ENCODE data around the gene TUBA4B. TPM values are rescaled to one million over a fixed set of nuclear protein-coding genes. Genes with fewer than 3 reads are reported as not detected.

TUBA4B gene
- polyA plus RNA-seq, 4 donors, result 0.06 to 0.67 TPM; not detected in 2

DNA sequence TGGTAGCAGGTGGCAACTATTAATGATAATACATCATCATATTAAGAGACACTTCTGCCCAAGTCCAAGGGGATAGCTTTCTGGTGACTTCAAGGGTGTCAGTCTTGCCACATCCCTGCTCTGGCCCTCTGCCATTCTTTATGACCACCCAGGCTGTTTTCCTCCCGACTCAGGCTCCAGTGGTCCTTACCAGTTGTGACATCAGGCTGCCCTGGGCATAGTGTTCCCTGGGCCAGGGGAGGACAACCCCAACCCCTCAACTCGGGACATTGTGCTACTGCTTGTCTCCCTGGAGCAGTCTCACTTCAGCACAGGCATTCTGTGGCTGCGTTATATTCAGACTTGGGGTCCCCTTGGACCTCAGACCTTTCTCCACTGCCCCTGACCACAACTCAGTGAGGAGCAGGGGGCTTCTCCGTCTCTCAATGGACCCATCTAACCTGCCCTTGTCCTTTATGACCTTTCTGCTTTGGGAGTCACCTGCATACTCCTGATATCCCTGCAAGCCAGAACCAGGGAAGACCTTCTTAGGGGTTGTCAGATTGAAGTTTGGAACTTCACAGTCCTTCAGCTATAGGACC, 39.0 kb downstream of the TUBA4B start:
- no peak overlapping the region for H3K27ac ChIP-seq (ENCODE audit: low read depth in 1 of 3, low read length in 2 of 3)
- H3K9me3 ChIP-seq (ENCODE audit: control insufficient read depth in 2 of 2, insufficient read depth in 1 of 2, low read depth in 1 of 2, low read length in 1 of 2), result no peaks in the 10 kb centered on the region
- DNase-seq (no peak), FAIRE-seq (no peak)
- peaks cover 0 to 6% (median 0%) of the 10 kb centered on the region in 3 donors for H3K4me1 ChIP-seq (ENCODE audit: control insufficient read depth in 3 of 3, insufficient read depth in 2 of 3, low read depth in 1 of 3, low read length in 2 of 3)
- peaks cover 0 to 6% (median 0%) of the 10 kb centered on the region in 3 donors for H3K27me3 ChIP-seq (ENCODE audit: control insufficient read depth in 3 of 3, insufficient read depth in 3 of 3, low read length in 3 of 3)
- 67 to 76% (median 69%) methylated on average over 4 of the region's 4 CpGs for WGBS, 3 donors
- no peaks in the 10 kb centered on the region for H3K36me3 ChIP-seq (ENCODE audit: control insufficient read depth in 3 of 3, insufficient read depth in 2 of 3, low read depth in 1 of 3, low read length in 3 of 3)
- no peak overlapping the region for H3K4me3 ChIP-seq (ENCODE audit: low read depth in 1 of 3, low read length in 3 of 3)

DNA sequence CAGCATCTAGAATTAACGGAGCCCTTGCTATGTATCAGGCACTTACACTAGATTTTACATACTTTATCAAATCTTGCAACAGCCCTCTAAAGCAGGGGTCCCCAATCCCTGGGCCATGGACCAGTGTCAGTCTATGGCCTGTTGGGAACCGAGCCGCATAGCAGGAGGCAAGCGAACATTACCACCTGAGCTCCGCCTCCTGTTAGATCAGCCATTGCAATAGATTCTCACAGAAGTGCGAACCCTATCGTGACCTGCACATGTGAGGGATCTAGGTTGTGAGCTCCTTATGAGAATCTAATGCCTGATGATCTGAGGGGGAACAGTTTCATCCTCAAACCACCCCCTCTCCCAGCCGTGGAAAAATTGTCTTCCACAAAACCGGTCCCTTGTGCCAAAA, 39.6 kb downstream of the TUBA4B start:
- Histone ChIP-seq H3K27me3 (ENCODE audit: control insufficient read depth in 3 of 3, insufficient read depth in 3 of 3, low read length in 3 of 3) (peaks cover 0 to 6% (median 0%) of the 10 kb centered on the region in 3 donors), H3K36me3 (ENCODE audit: control insufficient read depth in 3 of 3, insufficient read depth in 2 of 3, low read depth in 1 of 3, low read length in 3 of 3) (no peaks in the 10 kb centered on the region), H3K9me3 (ENCODE audit: control insufficient read depth in 2 of 2, insufficient read depth in 1 of 2, low read depth in 1 of 2, low read length in 1 of 2) (no peaks in the 10 kb centered on the region), H3K4me1 (ENCODE audit: control insufficient read depth in 3 of 3, insufficient read depth in 2 of 3, low read depth in 1 of 3, low read length in 2 of 3) (peaks cover 0 to 6% (median 0%) of the 10 kb centered on the region in 3 donors), H3K27ac (ENCODE audit: low read depth in 1 of 3, low read length in 2 of 3) (no peak overlapping the region), H3K4me3 (ENCODE audit: low read depth in 1 of 3, low read length in 3 of 3) (no peak overlapping the region)
- 82 to 89% (median 85%) methylated on average over 9 of the region's 9 CpGs for WGBS, 3 donors
- no peak for DNase-seq
- FAIRE-seq, result no peak

DNA sequence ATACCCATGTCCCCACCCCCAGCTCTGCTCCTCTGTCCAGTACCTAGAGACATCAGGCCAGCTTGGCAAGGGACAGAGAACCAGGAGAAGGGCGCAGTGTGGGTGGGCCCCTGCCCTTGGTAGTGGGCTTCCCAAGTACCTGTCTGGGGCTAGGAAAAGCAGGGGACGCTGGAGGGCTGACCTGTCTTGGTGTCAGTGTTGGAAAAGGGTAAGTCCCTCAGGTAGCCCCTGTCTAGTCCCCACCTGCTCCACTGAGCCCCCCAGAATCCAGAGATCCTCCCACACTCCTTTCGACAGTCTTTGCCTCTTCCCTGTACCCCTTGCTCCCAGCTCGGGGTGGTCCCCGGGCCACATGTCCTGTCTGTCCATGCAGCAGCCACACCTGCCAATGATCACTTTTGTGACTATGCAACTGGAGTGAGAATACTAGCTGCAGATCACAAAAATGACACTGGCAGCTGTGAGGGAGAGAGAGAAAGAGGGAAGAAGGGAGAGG, 40.7 kb downstream of the TUBA4B start:
- no peak overlapping the region for H3K4me3 ChIP-seq (ENCODE audit: low read depth in 1 of 3, low read length in 3 of 3)

DNA sequence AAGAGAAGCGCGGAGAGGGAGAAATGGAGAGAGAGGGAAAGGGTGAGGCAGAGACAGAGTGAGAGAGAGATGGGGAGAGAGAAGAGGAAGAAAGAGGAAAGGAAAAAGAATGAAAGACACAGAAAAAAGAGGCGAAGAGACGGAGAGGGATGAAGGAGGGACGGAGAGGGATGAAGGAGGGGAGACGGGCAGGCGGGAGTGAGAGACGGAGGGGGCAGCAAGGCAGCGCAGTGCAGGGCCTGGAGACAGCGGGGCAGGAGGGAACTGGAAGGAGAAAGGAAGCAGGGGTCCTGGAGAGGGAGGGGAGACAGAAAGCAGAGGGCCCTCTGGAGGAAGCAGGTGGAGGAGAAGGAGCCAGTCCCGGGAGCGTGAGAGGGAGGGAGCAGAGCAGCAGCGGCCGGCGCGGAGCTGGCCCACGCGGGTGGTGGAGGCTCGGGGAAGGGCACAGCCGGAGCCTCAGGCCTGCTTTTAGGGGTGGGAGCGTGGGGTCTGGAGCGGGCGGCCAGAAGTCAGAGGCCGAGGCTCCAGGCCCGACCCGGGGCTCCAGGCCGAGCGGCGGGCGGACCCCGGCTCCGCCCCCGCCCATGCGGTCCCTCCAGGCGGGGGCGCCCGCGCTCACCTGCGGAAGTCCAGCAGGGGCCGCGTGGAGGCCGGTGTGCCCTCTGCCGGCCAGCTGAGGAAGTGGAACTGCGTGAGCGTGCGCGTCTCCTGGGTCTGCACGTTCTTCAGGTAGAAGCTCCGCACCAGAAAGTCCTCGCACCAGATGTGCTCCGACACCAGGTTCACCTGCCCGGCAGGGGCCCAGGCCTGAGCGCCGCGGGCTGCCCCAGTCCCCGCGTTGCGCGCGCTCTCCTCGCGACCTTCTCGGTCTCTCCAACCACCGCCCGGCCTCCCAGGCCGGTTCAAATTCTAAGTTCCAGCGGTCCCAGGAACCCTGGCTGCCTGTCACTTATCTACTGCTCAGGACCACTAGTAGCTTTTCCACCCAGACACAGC, 41.6 kb downstream of the TUBA4B start:
- peak overlapping the region in 2 of 3 donors; percentile 46 to 55 for H3K4me3 ChIP-seq (ENCODE audit: low read depth in 1 of 3, low read length in 3 of 3)
- H3K4me1 ChIP-seq (ENCODE audit: control insufficient read depth in 3 of 3, insufficient read depth in 2 of 3, low read depth in 1 of 3, low read length in 2 of 3), result peaks cover 0 to 6% (median 0%) of the 10 kb centered on the region in 3 donors
- H3K27me3 ChIP-seq (ENCODE audit: control insufficient read depth in 3 of 3, insufficient read depth in 3 of 3, low read length in 3 of 3), result peaks cover 0 to 11% (median 2%) of the 10 kb centered on the region in 3 donors
- no peak for FAIRE-seq
- peak overlapping the region in 2 of 3 donors; percentile 13 to 44 for H3K27ac ChIP-seq (ENCODE audit: low read depth in 1 of 3, low read length in 2 of 3)
- peak; percentile 86 to 96 for DNase-seq
- WGBS, 3 donors, result 7 to 12% (median 8%) methylated on average over 54 to 67 of the region's 67 CpGs
- H3K36me3 ChIP-seq (ENCODE audit: control insufficient read depth in 3 of 3, insufficient read depth in 2 of 3, low read depth in 1 of 3, low read length in 3 of 3), result no peaks in the 10 kb centered on the region
- H3K9me3 ChIP-seq (ENCODE audit: control insufficient read depth in 2 of 2, insufficient read depth in 1 of 2, low read depth in 1 of 2, low read length in 1 of 2), result no peaks in the 10 kb centered on the region

More for the DNA sequence above, 40.7 kb downstream of the TUBA4B start:
- peaks cover 0 to 6% (median 0%) of the 10 kb centered on the region in 3 donors for H3K4me1 ChIP-seq (ENCODE audit: control insufficient read depth in 3 of 3, insufficient read depth in 2 of 3, low read depth in 1 of 3, low read length in 2 of 3)
- H3K27me3 ChIP-seq (ENCODE audit: control insufficient read depth in 3 of 3, insufficient read depth in 3 of 3, low read length in 3 of 3), result peaks cover 0 to 6% (median 0%) of the 10 kb centered on the region in 3 donors
- no peak for DNase-seq
- no peaks in the 10 kb centered on the region for H3K9me3 ChIP-seq (ENCODE audit: control insufficient read depth in 2 of 2, insufficient read depth in 1 of 2, low read depth in 1 of 2, low read length in 1 of 2)
- 80 to 92% (median 86%) methylated on average over 5 of the region's 5 CpGs for WGBS, 3 donors
- no peak for FAIRE-seq
- no peaks in the 10 kb centered on the region for H3K36me3 ChIP-seq (ENCODE audit: control insufficient read depth in 3 of 3, insufficient read depth in 2 of 3, low read depth in 1 of 3, low read length in 3 of 3)
- no peak overlapping the region for H3K27ac ChIP-seq (ENCODE audit: low read depth in 1 of 3, low read length in 2 of 3)

DNA sequence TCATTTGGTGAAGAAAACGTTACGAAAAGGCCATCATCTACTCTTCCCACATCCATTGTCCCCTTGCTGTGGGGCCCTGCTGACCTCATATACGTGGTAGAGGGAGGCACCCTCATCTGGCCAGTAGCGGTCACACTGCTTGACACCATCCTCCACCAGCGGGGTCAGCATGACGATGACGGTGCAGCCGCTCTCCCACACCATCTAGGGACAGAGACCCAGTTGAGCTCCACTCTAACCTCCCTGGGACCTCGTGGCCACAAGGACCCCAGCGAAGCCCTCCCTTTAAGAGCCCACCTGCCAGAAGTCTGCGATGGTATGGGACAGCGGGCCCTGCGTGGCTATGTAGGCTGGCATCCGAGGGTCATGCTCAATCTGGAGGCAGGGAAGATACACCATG, 43.1 kb downstream of the TUBA4B start:
- FAIRE-seq (no peak), DNase-seq (no peak)
- Histone ChIP-seq H3K36me3 (ENCODE audit: control insufficient read depth in 3 of 3, insufficient read depth in 2 of 3, low read depth in 1 of 3, low read length in 3 of 3) (no peaks in the 10 kb centered on the region), H3K27me3 (ENCODE audit: control insufficient read depth in 3 of 3, insufficient read depth in 3 of 3, low read length in 3 of 3) (peaks cover 0 to 26% (median 7%) of the 10 kb centered on the region in 3 donors), H3K27ac (ENCODE audit: low read depth in 1 of 3, low read length in 2 of 3) (no peak overlapping the region), H3K9me3 (ENCODE audit: control insufficient read depth in 2 of 2, insufficient read depth in 1 of 2, low read depth in 1 of 2, low read length in 1 of 2) (no peaks in the 10 kb centered on the region), H3K4me3 (ENCODE audit: low read depth in 1 of 3, low read length in 3 of 3) (no peak overlapping the region), H3K4me1 (ENCODE audit: control insufficient read depth in 3 of 3, insufficient read depth in 2 of 3, low read depth in 1 of 3, low read length in 2 of 3) (peaks cover 0 to 6% (median 0%) of the 10 kb centered on the region in 3 donors)
- WGBS, 3 donors, result 86 to 92% (median 89%) methylated on average over 14 of the region's 14 CpGs

DNA sequence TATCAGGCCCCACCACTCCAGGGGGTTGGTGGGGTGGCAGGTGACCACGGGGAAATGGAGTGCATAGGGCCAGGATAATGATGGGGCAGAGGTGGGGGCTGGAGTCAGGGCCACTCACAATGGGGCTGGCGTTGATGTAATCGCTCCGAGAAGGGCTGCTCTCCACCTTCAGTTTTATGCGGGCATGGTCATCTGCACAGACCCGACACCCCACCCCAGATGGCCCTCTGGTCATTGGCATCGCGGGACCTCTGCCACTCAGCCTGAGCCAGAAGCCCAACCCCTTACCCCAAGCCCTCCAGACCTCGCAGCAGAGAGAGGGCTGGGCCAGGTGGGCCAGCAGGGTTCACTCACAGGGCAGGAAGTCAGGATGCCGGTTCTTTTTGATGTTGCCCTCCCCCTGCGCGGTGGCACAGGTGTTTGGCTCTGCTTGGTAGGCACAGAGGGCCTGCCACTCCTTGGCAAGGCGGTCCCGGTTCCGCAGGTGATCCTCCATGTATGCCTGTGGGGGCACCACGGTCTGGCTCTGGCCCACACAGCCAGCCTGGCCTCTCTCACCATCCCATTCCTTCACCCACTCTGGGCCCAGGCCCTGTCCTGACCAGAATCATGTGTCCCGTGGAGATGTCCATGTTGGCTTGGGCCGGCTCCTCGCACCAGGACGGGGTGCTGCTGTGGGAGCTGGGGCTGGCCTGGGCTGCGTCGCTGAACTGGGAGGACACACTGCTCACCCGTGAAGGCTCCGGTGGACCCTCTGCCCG, 43.8 kb downstream of the TUBA4B start:
- H3K4me3 ChIP-seq (ENCODE audit: low read depth in 1 of 3, low read length in 3 of 3), result no peak overlapping the region
- peaks cover 0 to 6% (median 0%) of the 10 kb centered on the region in 3 donors for H3K4me1 ChIP-seq (ENCODE audit: control insufficient read depth in 3 of 3, insufficient read depth in 2 of 3, low read depth in 1 of 3, low read length in 2 of 3)
- FAIRE-seq, result no peak
- 67 to 84% (median 79%) methylated on average over 24 to 25 of the region's 25 CpGs for WGBS, 3 donors
- H3K36me3 ChIP-seq (ENCODE audit: control insufficient read depth in 3 of 3, insufficient read depth in 2 of 3, low read depth in 1 of 3, low read length in 3 of 3), result no peaks in the 10 kb centered on the region
- no peaks in the 10 kb centered on the region for H3K9me3 ChIP-seq (ENCODE audit: control insufficient read depth in 2 of 2, insufficient read depth in 1 of 2, low read depth in 1 of 2, low read length in 1 of 2)
- peaks cover 0 to 32% (median 7%) of the 10 kb centered on the region in 3 donors for H3K27me3 ChIP-seq (ENCODE audit: control insufficient read depth in 3 of 3, insufficient read depth in 3 of 3, low read length in 3 of 3)
- H3K27ac ChIP-seq (ENCODE audit: low read depth in 1 of 3, low read length in 2 of 3), result no peak overlapping the region
- DNase-seq, result no peak

DNA sequence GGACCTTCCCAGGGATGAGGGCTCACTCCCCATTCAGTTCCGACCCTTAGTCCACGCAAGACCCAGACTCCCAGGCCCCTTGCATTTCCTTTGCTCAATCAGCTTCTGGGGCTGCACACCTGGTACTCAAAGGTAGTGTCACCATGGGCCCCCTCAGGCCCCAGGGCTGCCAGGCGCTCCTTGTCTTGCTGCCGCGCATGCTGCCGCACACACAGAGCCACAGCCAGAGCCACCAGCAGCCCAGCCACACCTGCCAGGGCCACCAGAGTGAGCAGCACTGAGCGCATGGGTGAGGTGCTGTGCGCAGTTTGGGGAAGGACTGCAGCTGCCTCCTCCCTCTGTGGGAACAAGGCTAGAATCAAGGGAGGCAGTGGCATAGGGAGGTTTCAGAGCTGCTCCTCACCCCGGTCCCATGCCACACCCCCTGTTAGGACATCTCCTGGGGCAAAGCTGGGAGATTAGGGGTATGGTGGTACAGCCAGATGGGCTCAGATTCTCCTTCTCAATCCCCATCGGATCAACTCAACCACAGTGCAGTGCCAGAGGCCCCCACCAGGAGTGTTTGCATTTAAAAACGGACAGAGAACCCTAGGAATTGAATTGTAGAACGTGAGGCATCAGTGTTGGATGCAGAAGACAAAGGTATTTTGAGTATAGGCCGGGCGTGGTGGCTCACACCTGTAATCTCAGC, 44.9 kb downstream of the TUBA4B start:
- Histone ChIP-seq H3K9me3 (ENCODE audit: control insufficient read depth in 2 of 2, insufficient read depth in 1 of 2, low read depth in 1 of 2, low read length in 1 of 2) (no peaks in the 10 kb centered on the region), H3K4me1 (ENCODE audit: control insufficient read depth in 3 of 3, insufficient read depth in 2 of 3, low read depth in 1 of 3, low read length in 2 of 3) (peaks cover 0 to 6% (median 0%) of the 10 kb centered on the region in 3 donors), H3K4me3 (ENCODE audit: low read depth in 1 of 3, low read length in 3 of 3) (no peak overlapping the region), H3K27ac (ENCODE audit: low read depth in 1 of 3, low read length in 2 of 3) (no peak overlapping the region), H3K27me3 (ENCODE audit: control insufficient read depth in 3 of 3, insufficient read depth in 3 of 3, low read length in 3 of 3) (peaks cover 0 to 43% (median 7%) of the 10 kb centered on the region in 3 donors), H3K36me3 (ENCODE audit: control insufficient read depth in 3 of 3, insufficient read depth in 2 of 3, low read depth in 1 of 3, low read length in 3 of 3) (no peaks in the 10 kb centered on the region)
- FAIRE-seq (no peak), DNase-seq (no peak)
- 78 to 83% (median 79%) methylated on average over 14 of the region's 14 CpGs for WGBS, 3 donors
